Panc1 (cell line): ENCODE data around the gene GNPAT. TPM values are rescaled to one million over a fixed set of nuclear protein-coding genes. Genes with fewer than 3 reads are reported as not detected.

ENCODE experiments used
- ATAC-seq: fragments of 200-7000 bp; cut with Tn5 transposase; 2 replicates; pipeline ENCODE4 v1.9.1; 2020; ENCODE audit warnings: mild to moderate bottlenecking, moderate library complexity
- BruUV-seq: library from RNA; stranded (reverse); fragments of 400-500 nt; replicated peaks from 2 replicates; lab custom pipeline; 2021; lab: Mats Ljungman, UMichigan
- CTCF ChIA-PET: fragments of 300-600 bp; sonication (Branson Sonifier 250); formaldehyde crosslinking; loops from one replicate; lab custom pipeline; 2022; ENCODE audit warnings: antibody characterized with exemption; lab: Charles Lee
- POLR2A ChIA-PET: fragments of 300-600 bp; sonication (Branson Sonifier 250); formaldehyde crosslinking; loops from one replicate; lab custom pipeline; 2022; ENCODE audit warnings: antibody characterized with exemption; lab: Charles Lee
- DNase-seq: peaks from one replicate; pipeline ENCODE4 v3.0.0-alpha.2; 2010; ENCODE audit warnings: low read depth, low spot score
- H3K27ac ChIP-seq: 2 replicates; pipeline ENCODE4 v1.5.1; 2011; ENCODE audit warnings: mild to moderate bottlenecking, low read length, inconsistent platforms
- H3K27me3 ChIP-seq: fragments of 200-500 bp; sonication (Bioruptor generic); 2 replicates; pipeline ENCODE4 v1.6.0; 2014; ENCODE audit warnings: low read length, inconsistent platforms; ENCODE audit not compliant: control insufficient read depth, insufficient read depth
- H3K36me3 ChIP-seq: fragments of 200-500 bp; sonication (Bioruptor generic); 2 replicates; pipeline ENCODE4 v1.5.1; 2014; ENCODE audit warnings: inconsistent platforms, mild to moderate bottlenecking, low read length, moderate library complexity; ENCODE audit not compliant: control insufficient read depth, insufficient read depth
- H3K4me1 ChIP-seq: 2 replicates; pipeline ENCODE4 v1.5.1; 2011; ENCODE audit warnings: inconsistent platforms, mild to moderate bottlenecking, low read length, moderate library complexity; ENCODE audit not compliant: control insufficient read depth, insufficient read depth
- H3K4me3 ChIP-seq, 2 experiments: 2 replicates each; pipeline ENCODE4 v1.5.1; 2011 to 2012; ENCODE audit warnings: low read depth in 2 of 2, low read length in 2 of 2, mild to moderate bottlenecking in 2 of 2, inconsistent platforms in 1 of 2, moderate library complexity in 1 of 2
- H3K9me3 ChIP-seq: fragments of 200-500 bp; sonication (Bioruptor generic); 2 replicates; pipeline ENCODE4 v1.5.1; 2014; ENCODE audit warnings: low read depth, mild to moderate bottlenecking, inconsistent platforms, low read length, moderate library complexity; ENCODE audit not compliant: control insufficient read depth, insufficient read depth
- POLR2AphosphoS5 ChIP-seq: IDR thresholded peaks from 2 replicates; pipeline ENCODE4 v1.6.1; 2012; ENCODE audit warnings: mild to moderate bottlenecking, low read depth, low read length, moderate library complexity
- SIN3A ChIP-seq: IDR thresholded peaks from 2 replicates; pipeline ENCODE4 v1.6.1; 2012; ENCODE audit warnings: low read depth, mild to moderate bottlenecking, low read length, moderate library complexity, borderline replicate concordance; ENCODE audit not compliant: insufficient read depth
- TCF7L2 ChIP-seq: IDR thresholded peaks from 2 replicates; pipeline ENCODE4 v1.6.1; 2011; ENCODE audit warnings: mild to moderate bottlenecking, low read depth, low read length, inconsistent platforms
- in situ Hi-C: cut with HindIII; loops from 2 replicates; pipeline ENCODE4 v1.10.0; 2016; ENCODE audit warnings: low sequenced_read_pairs, low pct_unique_long_range_greater_than_20kb
- intact Hi-C: fragments of 100-400 bp; cut with micrococcal nuclease; formaldehyde crosslinking; loops from one replicate; pipeline ENCODE4 v1.10.0; 2022; ENCODE audit not compliant: unreplicated experiment
- total RNA-seq: library from RNA; stranded (reverse); gene quantifications from one replicate; pipeline ENCODE4 v1.2.1, GENCODE V29; 2021; ENCODE audit not compliant: unreplicated experiment
- TF ChIP-seq, protein P1 (sequence below), 2 experiments: IDR thresholded peaks; 2 replicates each; pipeline ENCODE4 v1.6.1; 2011 to 2012; ENCODE audit warnings: low read depth in 2 of 2, control low read depth in 1 of 2, low read length in 1 of 2, mild to moderate bottlenecking in 1 of 2, moderate library complexity in 1 of 2; ENCODE audit not compliant: insufficient read depth in 1 of 2
- TF ChIP-seq, protein P2 (sequence below): fragments of 450-650 bp; IDR thresholded peaks from 2 replicates; pipeline ENCODE4 v1.5.1; 2017; ENCODE audit warnings: mild to moderate bottlenecking

The GNPAT gene
- total RNA-seq, 1 experiment from 2014 or later: 42.5 TPM

DNA sequence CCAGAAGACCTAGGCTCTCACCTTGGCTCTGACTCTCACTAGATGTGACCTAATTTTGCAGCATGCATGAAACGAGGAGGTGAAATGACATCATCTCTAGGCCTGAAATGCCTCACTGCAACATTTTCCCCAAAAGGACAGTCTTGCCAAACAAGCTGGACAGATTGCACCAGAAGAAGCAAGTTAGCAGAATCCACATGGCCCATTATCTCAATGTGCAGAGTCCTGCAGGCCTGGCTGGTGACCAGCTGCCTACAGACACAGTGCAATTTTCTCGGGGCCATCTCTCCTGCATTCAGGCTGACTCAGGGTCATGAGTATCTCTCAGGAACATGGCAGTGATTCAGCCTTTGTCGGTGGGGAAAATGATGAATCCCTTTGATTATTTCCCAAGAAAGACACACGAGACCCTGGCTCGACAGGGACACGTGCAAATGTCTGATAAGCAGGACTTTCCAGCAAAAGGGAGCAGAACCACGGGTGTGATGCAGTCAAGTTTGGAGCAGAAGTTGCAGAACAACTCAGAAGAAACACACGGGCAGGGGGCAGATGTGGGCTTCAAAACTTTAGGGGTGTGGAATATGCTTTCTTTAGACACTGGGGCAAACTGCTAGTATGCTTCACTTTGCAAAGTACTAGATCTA lies 40.5 kb upstream of the GNPAT start:
- no TSS peak for BruUV-seq
- ChIA-PET POLR2A (no interaction called here), CTCF (no interaction called here)
- Histone ChIP-seq H3K9me3 (no peaks in the 10 kb centered on the region), H3K4me3 (no peak overlapping the region), H3K4me1 (no peaks in the 10 kb centered on the region), H3K36me3 (no peaks in the 10 kb centered on the region), H3K27me3 (peaks cover 13% of the 10 kb centered on the region), H3K27ac (no peak overlapping the region)
- DNase-seq (no peak), ATAC-seq (no peak)
- intact Hi-C loops (no loop called here), in situ Hi-C loops (no loop called here)
- no peak for TF ChIP-seq POLR2AphosphoS5
- TF ChIP-seq, protein P1, sequence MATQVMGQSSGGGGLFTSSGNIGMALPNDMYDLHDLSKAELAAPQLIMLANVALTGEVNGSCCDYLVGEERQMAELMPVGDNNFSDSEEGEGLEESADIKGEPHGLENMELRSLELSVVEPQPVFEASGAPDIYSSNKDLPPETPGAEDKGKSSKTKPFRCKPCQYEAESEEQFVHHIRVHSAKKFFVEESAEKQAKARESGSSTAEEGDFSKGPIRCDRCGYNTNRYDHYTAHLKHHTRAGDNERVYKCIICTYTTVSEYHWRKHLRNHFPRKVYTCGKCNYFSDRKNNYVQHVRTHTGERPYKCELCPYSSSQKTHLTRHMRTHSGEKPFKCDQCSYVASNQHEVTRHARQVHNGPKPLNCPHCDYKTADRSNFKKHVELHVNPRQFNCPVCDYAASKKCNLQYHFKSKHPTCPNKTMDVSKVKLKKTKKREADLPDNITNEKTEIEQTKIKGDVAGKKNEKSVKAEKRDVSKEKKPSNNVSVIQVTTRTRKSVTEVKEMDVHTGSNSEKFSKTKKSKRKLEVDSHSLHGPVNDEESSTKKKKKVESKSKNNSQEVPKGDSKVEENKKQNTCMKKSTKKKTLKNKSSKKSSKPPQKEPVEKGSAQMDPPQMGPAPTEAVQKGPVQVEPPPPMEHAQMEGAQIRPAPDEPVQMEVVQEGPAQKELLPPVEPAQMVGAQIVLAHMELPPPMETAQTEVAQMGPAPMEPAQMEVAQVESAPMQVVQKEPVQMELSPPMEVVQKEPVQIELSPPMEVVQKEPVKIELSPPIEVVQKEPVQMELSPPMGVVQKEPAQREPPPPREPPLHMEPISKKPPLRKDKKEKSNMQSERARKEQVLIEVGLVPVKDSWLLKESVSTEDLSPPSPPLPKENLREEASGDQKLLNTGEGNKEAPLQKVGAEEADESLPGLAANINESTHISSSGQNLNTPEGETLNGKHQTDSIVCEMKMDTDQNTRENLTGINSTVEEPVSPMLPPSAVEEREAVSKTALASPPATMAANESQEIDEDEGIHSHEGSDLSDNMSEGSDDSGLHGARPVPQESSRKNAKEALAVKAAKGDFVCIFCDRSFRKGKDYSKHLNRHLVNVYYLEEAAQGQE (IDR thresholded peaks at IDR 0.05; ENCODE audit: insufficient read depth in 1 of 2, low read depth in 2 of 2, low read length in 1 of 2): no peak
- no peak for TF ChIP-seq TCF7L2

DNA sequence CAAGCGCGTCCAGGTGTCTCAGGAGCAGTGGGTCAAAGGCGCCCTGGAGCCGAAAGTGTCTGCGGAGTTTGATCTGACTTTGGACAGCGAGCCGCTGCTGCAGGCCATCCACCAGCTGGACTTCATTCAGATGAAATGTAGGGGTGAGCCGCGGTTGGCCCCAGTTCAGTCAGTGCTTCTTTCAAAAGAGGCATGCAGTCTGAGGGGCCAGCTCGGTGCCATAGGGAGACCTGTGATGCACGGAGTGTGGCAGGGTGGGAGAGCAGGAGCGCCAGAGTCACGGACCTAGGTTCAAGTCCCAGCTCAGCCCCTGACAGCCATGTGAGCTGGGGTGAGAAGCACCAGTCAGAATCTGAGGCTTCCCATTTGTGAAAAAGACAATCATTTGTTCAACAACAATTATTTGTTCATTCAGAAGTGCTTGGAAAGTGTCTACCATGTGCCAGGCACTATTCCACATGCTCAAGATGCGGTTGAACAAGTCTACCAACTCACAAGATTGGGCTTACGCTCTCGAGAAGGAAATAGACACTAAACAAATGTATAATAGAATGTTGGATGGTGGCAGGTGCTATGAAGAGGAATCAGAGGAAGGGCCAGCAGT lies 39.5 kb upstream of the GNPAT start:
- no peak for TF ChIP-seq POLR2AphosphoS5
- no peak for TF ChIP-seq TCF7L2
- TF ChIP-seq, protein P2, sequence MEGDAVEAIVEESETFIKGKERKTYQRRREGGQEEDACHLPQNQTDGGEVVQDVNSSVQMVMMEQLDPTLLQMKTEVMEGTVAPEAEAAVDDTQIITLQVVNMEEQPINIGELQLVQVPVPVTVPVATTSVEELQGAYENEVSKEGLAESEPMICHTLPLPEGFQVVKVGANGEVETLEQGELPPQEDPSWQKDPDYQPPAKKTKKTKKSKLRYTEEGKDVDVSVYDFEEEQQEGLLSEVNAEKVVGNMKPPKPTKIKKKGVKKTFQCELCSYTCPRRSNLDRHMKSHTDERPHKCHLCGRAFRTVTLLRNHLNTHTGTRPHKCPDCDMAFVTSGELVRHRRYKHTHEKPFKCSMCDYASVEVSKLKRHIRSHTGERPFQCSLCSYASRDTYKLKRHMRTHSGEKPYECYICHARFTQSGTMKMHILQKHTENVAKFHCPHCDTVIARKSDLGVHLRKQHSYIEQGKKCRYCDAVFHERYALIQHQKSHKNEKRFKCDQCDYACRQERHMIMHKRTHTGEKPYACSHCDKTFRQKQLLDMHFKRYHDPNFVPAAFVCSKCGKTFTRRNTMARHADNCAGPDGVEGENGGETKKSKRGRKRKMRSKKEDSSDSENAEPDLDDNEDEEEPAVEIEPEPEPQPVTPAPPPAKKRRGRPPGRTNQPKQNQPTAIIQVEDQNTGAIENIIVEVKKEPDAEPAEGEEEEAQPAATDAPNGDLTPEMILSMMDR: no peak
- TF ChIP-seq, protein P1 (IDR thresholded peaks at IDR 0.05; ENCODE audit: insufficient read depth in 1 of 2, low read depth in 2 of 2, low read length in 1 of 2): no peak
- no peak for TF ChIP-seq SIN3A
- Histone ChIP-seq H3K4me3 (no peak overlapping the region), H3K27me3 (peaks cover 13% of the 10 kb centered on the region), H3K27ac (no peak overlapping the region), H3K4me1 (no peaks in the 10 kb centered on the region), H3K9me3 (no peaks in the 10 kb centered on the region), H3K36me3 (no peaks in the 10 kb centered on the region)
- DNase-seq (no peak), ATAC-seq (no peak)
- BruUV-seq: no TSS peak
- ChIA-PET CTCF (no interaction called here), POLR2A (no interaction called here)
- intact Hi-C loops (no loop called here), in situ Hi-C loops (no loop called here)
